GM19467 (cell line): ENCODE data around the gene SPATA46.
"Not testable (repeated sequence)": the region's sequence is repeated elsewhere in the genome, so short reads cannot be mapped to it uniquely, and the experiment has no call there.

Source experiments
- ATAC-seq: cut with Tn5 transposase; IDR thresholded peaks from one replicate; pipeline ENCODE4 v1.9.1; 2021; ENCODE audit warnings: mild to moderate bottlenecking, moderate library complexity; ENCODE audit not compliant: unreplicated experiment

SPATA46 gene

GRCh38 chr1:162376691-162377090 lies at the start of gene SPATA46:
TSS of gene SPATA46 (minus strand) at chr1:162376854. CDS start at chr1:162376790, 64 bp downstream.
- ATAC-seq = no peak

DNA sequence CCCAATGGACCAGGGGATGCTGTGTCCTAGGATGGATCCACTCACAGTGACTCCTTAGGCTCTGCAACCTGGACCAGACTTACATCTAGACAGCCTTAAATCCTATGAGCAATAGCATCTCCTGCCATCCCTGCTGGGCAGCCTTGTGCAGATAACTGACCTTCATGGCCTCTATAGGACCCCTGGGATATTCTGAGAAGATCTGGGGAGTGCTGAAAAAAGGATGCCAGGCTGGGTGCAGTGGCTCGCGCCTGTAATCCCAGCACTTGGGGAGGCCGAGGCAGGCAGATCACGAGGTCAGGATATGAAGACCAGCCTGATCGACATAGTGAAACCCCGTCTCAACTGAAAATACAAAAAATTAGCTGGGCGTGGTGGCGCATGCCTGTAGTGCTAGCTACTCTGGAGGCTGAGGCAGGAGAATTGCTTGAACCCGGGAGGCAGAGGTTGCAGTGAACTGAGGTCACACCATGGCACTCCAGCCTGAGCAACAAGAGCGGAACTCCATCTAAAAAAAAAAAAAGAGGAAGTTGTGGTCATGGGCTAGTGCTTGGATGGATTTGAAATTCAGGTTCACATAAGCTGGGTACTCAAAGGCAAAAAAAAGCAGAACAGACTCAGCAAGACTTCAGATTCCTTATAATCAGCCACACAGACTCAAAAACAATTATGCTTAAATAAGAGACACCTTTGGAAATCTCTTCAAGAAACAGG lies 46.2 kb upstream of the SPATA46 start:
- no peak for ATAC-seq

DNA sequence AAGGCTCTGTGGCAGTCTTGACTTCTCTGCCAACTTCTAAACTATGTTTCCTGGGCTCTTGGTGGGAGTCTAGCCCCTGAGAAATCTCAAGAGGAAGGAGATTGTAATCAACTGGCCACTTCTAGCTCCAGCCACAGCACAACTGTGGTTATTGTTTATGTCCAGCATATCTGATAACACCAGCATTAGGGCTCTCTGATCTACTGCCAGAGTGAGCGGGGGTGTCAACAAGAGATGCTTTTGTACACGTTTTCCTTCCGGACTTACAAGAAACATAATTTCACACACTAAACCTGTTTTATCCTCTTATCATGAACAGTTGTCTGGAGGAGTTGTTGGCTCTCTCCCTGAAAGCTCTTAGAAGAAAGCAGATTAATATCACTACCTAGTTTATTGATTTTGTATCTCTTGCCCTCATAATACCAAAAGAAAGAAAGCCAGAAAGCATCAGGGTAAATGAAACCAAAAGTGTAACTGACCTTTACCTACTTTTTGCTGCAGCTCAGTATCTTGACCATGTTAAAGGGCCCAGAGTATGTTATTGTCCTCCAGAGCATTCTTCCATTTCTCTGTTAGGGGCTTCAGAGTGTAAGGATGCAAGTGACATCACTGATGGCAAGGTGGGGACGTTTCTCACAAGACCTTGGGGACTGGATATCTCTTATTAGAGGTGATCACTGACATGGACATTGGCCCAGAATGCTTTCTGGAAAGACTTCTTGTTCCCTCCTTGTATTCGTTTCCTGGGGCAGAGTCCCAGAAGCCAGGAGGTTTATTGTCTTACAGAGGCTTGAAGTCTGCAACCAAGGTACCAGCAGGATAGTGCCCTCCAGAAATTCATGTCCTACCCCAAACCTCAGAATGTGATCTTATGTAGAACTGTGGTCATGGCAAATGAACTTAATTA lies 44.9 kb upstream of the SPATA46 start:
- no peak for ATAC-seq

DNA sequence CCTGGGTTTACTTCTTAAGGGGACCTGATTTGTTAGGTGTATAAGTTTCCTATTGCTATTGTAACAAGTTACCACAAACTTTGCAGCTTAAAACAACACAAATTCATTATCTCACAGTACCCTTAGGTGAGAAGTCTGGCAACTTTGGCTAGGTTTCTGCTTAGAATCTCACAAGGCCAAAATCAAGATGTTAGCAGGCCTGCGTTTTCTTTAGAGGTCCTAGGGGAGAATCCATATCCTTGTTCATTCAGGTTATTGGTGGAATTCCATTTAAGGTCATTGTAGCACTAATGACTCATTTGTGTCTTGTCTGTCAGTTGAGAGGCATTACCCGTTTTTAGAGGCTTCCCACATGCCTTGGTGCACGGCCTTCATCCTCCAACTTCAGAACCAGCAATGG lies 43.5 kb upstream of the SPATA46 start:
- ATAC-seq = no peak

DNA sequence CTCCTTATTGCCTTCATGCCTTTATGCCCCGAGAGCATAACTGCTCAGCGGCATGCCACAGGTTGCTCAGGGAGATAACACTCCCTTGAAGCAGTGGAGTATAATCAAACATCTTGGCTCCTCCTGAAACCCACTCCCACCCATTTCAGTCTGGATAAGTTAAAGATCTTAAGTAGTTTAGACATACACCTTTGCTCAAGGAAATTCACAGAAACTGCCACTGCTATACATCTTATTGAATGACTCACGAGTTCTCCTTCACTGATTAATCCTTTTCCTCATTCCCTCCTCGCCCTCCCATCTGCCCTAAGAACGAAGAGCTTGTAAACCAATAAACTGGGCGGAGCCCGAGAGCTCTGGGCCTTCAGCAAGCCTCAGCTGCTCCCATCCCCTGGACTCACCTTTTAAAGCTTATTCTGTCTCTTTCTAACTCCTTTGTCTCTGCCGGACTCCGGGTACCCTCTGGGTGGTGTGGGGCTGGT lies 42.8 kb upstream of the SPATA46 start:
- not testable (repeated sequence) for ATAC-seq

- not testable (repeated sequence) for ATAC-seq
Measured at GRCh38 chr1:162418584-162418983, 41.9 kb upstream of the SPATA46 start.

GRCh38 chr1:162417650-162418049 lies 41.0 kb upstream of the SPATA46 start:
- no peak for ATAC-seq

DNA sequence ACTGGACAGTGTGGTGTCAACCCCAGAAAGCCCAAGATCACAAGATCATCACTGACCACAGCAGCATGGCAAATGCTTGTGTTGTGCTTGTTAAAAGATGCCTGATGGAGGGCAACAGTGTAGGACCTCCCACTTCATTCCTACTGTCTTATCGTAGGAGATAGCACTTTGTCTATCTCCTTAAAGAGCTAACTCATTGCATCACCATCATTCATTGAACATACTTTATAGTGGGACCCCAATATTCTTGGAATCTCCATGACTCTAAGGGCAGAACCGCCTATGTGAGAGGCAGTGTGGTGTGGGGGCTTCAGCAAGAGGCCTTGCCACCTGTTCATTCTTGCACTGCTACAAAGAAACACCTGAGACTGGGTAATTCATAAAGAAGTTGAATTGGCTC lies 40.3 kb upstream of the SPATA46 start:
- no peak for ATAC-seq

GRCh38 chr1:162416215-162416614 lies 39.6 kb upstream of the SPATA46 start:
- no peak for ATAC-seq

DNA sequence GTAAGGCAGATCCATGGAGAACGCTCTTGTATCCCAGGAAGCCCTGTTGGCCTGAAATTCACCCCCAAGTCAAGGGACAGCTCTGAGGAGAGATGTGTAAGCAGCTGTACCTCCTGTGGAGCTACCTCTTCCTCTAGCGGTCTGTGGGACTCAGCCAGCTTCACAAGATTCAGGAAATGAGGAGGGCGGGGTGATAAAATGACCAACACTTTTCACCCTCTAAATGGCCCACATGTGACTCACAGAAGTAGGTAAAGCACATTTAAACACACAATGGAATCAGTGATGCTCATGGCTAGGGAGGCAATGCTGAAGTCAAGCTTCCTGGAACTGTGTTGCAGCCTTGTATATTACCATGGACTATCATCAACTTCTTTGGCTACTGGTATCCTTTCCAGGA lies 35.3 kb upstream of the SPATA46 start, which contains the start of gene SH2D1B:
SH2D1B (minus strand) TSS at position 135 of the 400 bp plus-strand sequence; CDS start at position 15, 120 bp downstream.
- no peak for ATAC-seq

GRCh38 chr1:162407539-162407938 lies 30.9 kb upstream of the SPATA46 start:
- ATAC-seq = no peak

GRCh38 chr1:162406811-162407210 lies 30.2 kb upstream of the SPATA46 start:
- no peak for ATAC-seq

DNA sequence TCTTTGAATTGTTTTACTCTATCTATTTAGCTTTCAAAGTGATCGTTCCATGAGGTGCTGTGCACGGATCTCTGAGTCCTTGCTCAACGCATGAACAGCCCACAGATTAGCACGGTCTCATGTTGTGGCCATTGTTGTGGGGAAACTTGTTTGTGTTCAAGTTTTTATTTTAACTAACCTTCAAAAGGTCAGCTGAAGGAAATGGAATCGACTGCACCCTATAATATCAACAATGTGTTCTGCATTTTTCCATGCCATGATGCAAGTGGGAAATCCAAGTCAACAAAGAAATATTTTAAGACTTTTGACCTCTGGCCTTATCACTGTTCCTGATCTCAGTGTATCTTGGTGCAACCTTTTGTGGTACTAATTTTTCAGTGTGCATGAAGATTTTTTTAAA lies 29.1 kb upstream of the SPATA46 start:
- no peak for ATAC-seq

DNA sequence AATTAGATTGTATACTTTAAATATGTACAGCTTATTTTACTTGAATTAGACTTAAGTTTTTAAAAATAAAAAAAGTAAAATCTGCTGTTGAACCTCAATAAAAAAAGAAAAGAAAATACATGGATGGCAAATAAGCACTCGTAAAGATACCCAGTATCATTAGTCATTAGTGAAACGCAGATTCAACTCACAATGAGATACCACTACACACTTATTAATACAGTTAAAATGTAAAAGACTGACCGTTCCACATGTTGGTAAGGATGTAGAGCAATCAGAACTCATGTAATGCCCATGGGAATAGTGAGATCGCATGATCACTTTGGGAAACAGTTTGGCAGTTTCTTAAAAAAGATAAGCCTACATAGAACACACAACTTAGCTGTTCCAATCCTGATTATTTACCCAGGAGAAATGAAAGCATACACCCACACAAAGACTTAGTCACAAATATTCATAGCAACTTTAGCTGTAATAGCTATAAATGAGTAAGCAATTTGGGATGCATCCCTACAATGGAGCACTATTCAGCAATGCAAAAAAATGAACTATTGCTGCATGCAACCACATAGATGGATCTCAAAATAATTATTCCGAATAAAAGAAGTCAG lies 28.0 kb upstream of the SPATA46 start:
- ATAC-seq = no peak

GRCh38 chr1:162400790-162401355 lies 24.2 kb upstream of the SPATA46 start:
- no peak for ATAC-seq

DNA sequence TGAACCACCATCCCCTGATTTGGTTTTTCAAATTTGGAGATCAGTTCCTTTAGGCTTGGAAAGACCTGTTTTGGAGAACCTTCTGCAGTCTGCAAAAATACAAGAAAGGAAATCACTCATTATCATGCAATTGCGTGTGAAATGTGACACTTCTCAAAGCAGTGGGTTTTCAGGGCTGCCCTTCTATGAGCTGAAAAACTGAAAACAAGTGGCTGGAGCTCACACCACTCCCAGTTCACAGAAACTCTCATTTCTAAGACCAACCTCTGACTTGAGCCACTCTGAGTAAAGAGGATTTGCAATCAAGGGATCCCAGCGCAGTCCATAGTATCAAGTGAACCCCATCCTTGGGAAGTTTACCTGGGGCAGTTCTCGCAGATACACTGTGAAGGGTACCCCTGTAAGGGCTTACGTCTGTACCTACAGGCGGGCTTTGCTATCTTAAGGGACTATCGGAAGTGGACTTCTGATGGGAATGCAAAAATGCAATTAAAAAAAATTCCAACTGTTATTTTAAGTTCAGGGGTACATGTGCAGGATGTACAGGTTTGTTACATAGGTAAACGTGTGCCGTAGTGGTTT lies 22.4 kb upstream of the SPATA46 start:
- no peak for ATAC-seq

- ATAC-seq = no peak
Measured at GRCh38 chr1:162397943-162398560, 21.4 kb upstream of the SPATA46 start.

DNA sequence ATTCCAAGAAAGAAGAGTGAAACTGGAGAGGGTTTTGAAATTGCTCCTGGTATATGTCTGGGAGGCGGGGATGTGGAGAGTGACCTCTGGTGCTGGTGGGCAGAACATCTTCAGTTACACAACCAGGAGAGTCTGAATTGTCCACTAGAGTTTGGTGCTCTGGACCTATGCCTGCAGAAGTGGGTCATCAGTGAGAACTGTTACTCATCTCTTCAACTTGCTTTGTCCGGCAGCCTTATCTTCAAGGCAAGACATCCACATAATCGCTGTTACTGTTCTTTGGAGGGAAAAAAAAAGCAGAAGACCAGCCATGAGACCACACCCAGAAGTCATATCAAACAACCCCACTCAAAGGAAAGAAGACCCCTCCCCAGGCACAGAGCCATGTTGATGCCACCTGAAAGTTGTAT lies 20.4 kb upstream of the SPATA46 start:
- ATAC-seq = no peak

DNA sequence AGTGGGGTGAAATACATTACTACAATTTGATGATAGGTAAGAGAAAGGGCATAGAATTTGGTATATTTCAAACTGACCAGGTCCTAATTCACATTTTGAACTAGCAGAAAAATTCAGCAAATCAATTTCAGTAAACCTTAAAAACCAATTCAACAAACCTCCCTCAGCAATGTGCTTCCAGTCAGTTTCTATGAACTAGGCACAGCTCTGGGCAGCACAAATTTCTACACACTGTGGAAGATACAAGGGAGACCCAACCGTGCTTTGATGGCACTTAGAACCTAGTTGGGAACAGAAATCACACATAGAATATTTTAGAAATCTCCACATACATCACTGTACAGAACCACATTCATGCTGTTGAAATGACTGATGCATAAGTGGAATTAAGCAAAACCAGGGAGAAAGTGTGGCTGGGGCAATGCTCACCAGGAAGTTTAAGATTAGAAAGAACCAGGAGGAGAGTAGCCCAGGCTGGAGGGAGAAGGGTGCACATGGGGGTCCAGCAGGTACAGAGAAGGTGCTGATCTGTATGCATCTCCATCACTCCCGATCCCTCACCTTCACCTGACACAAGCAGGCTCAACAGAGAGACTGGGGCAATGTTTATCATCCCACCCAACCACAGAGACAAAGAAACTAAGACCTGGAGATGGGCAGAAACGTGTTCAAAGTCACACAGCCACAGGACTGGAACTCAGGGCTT lies 19.7 kb upstream of the SPATA46 start:
- no peak for ATAC-seq
